Activated CD8-positive, alpha-beta T cell treated with anti-CD3 and anti-CD28 coated beads, Interleukin-2, amount 10 ng/mL, durations not matched to agents 7 days and 5 days (primary cell): ENCODE data around the gene TTYH3. TPM values are rescaled to one million over a fixed set of nuclear protein-coding genes. Genes with fewer than 3 reads are reported as not detected.
A peak's percentile ranks its signal among the peaks of the same experiment; 100 is the strongest.
"Not testable (repeated sequence)": the region's sequence is repeated elsewhere in the genome, so short reads cannot be mapped to it uniquely, and the experiment has no call there.

Experiments
- ATAC-seq: fragments of 150-1000 bp; cut with Tn5 transposase; one replicate; pipeline ENCODE4 v1.10.0; 2021; ENCODE audit warnings: moderate library complexity
- CTCF ChIA-PET: fragments of 350-600 bp; sonication (Branson Sonifier 250); formaldehyde crosslinking; loops from one replicate; lab custom pipeline; 2021; ENCODE audit warnings: antibody characterized with exemption; lab: Charles Lee
- POLR2A ChIA-PET: fragments of 350-600 bp; sonication (Branson Sonifier 250); formaldehyde crosslinking; loops from one replicate; lab custom pipeline; 2021; ENCODE audit warnings: antibody characterized with exemption; lab: Charles Lee
- DNase-seq: peaks from one replicate; pipeline ENCODE4 v3.0.0-alpha.2; 2020
- H3K27ac Mint-ChIP-seq: one replicate; pipeline ENCODE4 v1.8.0; 2021; ENCODE audit warnings: mild to moderate bottlenecking, mixed read lengths
- H3K27me3 Mint-ChIP-seq: one replicate; pipeline ENCODE4 v1.8.0; 2021; ENCODE audit warnings: low read depth, mixed read lengths
- H3K36me3 Mint-ChIP-seq: one replicate; pipeline ENCODE4 v1.8.0; 2021; ENCODE audit warnings: low read depth, mixed read lengths
- H3K4me1 Mint-ChIP-seq: one replicate; pipeline ENCODE4 v1.8.0; 2021; ENCODE audit warnings: low read depth, mixed read lengths
- H3K4me3 Mint-ChIP-seq: one replicate; pipeline ENCODE4 v1.8.0; 2021; ENCODE audit warnings: mild to moderate bottlenecking, mixed read lengths
- H3K9me3 Mint-ChIP-seq: one replicate; pipeline ENCODE4 v1.8.0; 2022; ENCODE audit warnings: mixed read lengths; ENCODE audit not compliant: insufficient read depth
- total RNA-seq, 2 experiments: library from RNA; stranded (reverse); gene quantifications; one replicate each; pipeline ENCODE4 v1.2.3, GENCODE V29; 2021

TTYH3 gene
- total RNA-seq, 2 experiments from 2014 or later, result 37.0 to 37.7 TPM

- CTCF ChIA-PET, result no interaction called here
These were observed 27.1 kb upstream of the TTYH3 start for GRCh38 chr7:2604608-2605174.

GRCh38 chr7:2605608-2606538, 25.9 kb upstream of the TTYH3 start:
- H3K36me3 Mint-ChIP-seq, result no peaks in the 10 kb centered on the region
- CTCF ChIA-PET, result no interaction called here
- H3K27ac Mint-ChIP-seq, result no peak overlapping the region
- peaks cover 13% of the 10 kb centered on the region for H3K4me1 Mint-ChIP-seq
- POLR2A ChIA-PET, result no interaction called here
- peaks cover 3% of the 10 kb centered on the region for H3K27me3 Mint-ChIP-seq
- no peak overlapping the region for H3K4me3 Mint-ChIP-seq
- ATAC-seq (no peak), DNase-seq (no peak)
- H3K9me3 Mint-ChIP-seq, result no peaks in the 10 kb centered on the region

More at GRCh38 chr7:2604608-2605174, 27.1 kb upstream of the TTYH3 start:
- DNase-seq (no peak), ATAC-seq (no peak)
- no peaks in the 10 kb centered on the region for H3K9me3 Mint-ChIP-seq
- peaks cover 3% of the 10 kb centered on the region for H3K27me3 Mint-ChIP-seq
- POLR2A ChIA-PET, result no interaction called here
- no peak overlapping the region for H3K27ac Mint-ChIP-seq
- H3K4me1 Mint-ChIP-seq, result peaks cover 13% of the 10 kb centered on the region
- no peak overlapping the region for H3K4me3 Mint-ChIP-seq
- H3K36me3 Mint-ChIP-seq, result peaks cover 1% of the 10 kb centered on the region

GRCh38 chr7:2606539-2606936, 25.2 kb upstream of the TTYH3 start:
- Mint-ChIP-seq H3K9me3 (no peaks in the 10 kb centered on the region), H3K27me3 (peaks cover 3% of the 10 kb centered on the region), H3K36me3 (no peaks in the 10 kb centered on the region), H3K27ac (no peak overlapping the region), H3K4me3 (no peak overlapping the region), H3K4me1 (peaks cover 13% of the 10 kb centered on the region)
- DNase-seq, result no peak
- CTCF ChIA-PET, result interaction anchor here (0.6 to 1.0 kb wide), 3 partner anchors 64 to 242 kb away, joined by 3 read pairs; no protein-coding TSS in a partner anchor
- POLR2A ChIA-PET, result no interaction called here
- ATAC-seq, result no peak

- H3K27me3 Mint-ChIP-seq, result peaks cover 3% of the 10 kb centered on the region
- no peaks in the 10 kb centered on the region for H3K36me3 Mint-ChIP-seq
- DNase-seq (no peak), ATAC-seq (no peak)
- ChIA-PET CTCF (interaction anchor here (0.6 to 1.0 kb wide), 4 partner anchors 64 to 242 kb away, joined by 3 read pairs; no protein-coding TSS in a partner anchor), POLR2A (no interaction called here)
- H3K9me3 Mint-ChIP-seq, result no peaks in the 10 kb centered on the region
- H3K4me3 Mint-ChIP-seq, result no peak overlapping the region
- peaks cover 13% of the 10 kb centered on the region for H3K4me1 Mint-ChIP-seq
- H3K27ac Mint-ChIP-seq, result peak overlapping the region; percentile 42
These were observed 24.5 kb upstream of the TTYH3 start for GRCh38 chr7:2607122-2607922.

- no peaks in the 10 kb centered on the region for H3K9me3 Mint-ChIP-seq
- ATAC-seq, result no peak
- H3K4me1 Mint-ChIP-seq, result peaks cover 13% of the 10 kb centered on the region
- no peaks in the 10 kb centered on the region for H3K36me3 Mint-ChIP-seq
- peaks cover 3% of the 10 kb centered on the region for H3K27me3 Mint-ChIP-seq
- ChIA-PET POLR2A (no interaction called here), CTCF (interaction anchor here (0.6 to 1.6 kb wide), 22 partner anchors 9 to 174 kb away, joined by 3 to 12 read pairs (median 4); partner anchors contain the start of gene TTYH3)
- no peak for DNase-seq
- peak overlapping the region; percentile 42 for H3K27ac Mint-ChIP-seq
- H3K4me3 Mint-ChIP-seq, result no peak overlapping the region
These were observed 23.6 kb upstream of the TTYH3 start for GRCh38 chr7:2607923-2608904.

- Mint-ChIP-seq H3K27ac (peak overlapping the region; percentile 2), H3K4me1 (peaks cover 13% of the 10 kb centered on the region), H3K27me3 (peaks cover 3% of the 10 kb centered on the region), H3K4me3 (no peak overlapping the region), H3K9me3 (no peaks in the 10 kb centered on the region), H3K36me3 (no peaks in the 10 kb centered on the region)
- ChIA-PET CTCF (interaction anchor here (0.6 to 1.6 kb wide), 22 partner anchors 8 to 174 kb away, joined by 3 to 12 read pairs (median 4); partner anchors contain the start of gene TTYH3), POLR2A (no interaction called here)
- DNase-seq (peak; percentile 50), ATAC-seq (peak; percentile 59)
These were observed 22.8 kb upstream of the TTYH3 start for GRCh38 chr7:2608921-2609411.

GRCh38 chr7:2609646-2610045, 22.1 kb upstream of the TTYH3 start:
- H3K4me3 Mint-ChIP-seq, POLR2A ChIA-PET, H3K27me3 Mint-ChIP-seq, H3K9me3 Mint-ChIP-seq, DNase-seq, H3K27ac Mint-ChIP-seq, ATAC-seq, H3K36me3 Mint-ChIP-seq: not testable (repeated sequence)
- CTCF ChIA-PET, result interaction anchor here (0.8 to 1.5 kb wide), 6 partner anchors 12 to 50 kb away, joined by 3 to 9 read pairs (median 4); no protein-coding TSS in a partner anchor
- H3K4me1 Mint-ChIP-seq, result peaks cover 13% of the 10 kb centered on the region

- Mint-ChIP-seq H3K4me3 (no peak overlapping the region), H3K27me3 (peaks cover 3% of the 10 kb centered on the region), H3K27ac (no peak overlapping the region), H3K36me3 (no peaks in the 10 kb centered on the region), H3K9me3 (no peaks in the 10 kb centered on the region), H3K4me1 (peaks cover 13% of the 10 kb centered on the region)
- ATAC-seq (no peak), DNase-seq (no peak)
- ChIA-PET CTCF (no interaction called here), POLR2A (no interaction called here)
These were observed 21.3 kb upstream of the TTYH3 start for GRCh38 chr7:2610466-2610865.

- Mint-ChIP-seq H3K27ac (no peak overlapping the region), H3K4me1 (peaks cover 13% of the 10 kb centered on the region), H3K9me3 (no peaks in the 10 kb centered on the region), H3K27me3 (peaks cover 3% of the 10 kb centered on the region), H3K36me3 (no peaks in the 10 kb centered on the region), H3K4me3 (no peak overlapping the region)
- ChIA-PET CTCF (no interaction called here), POLR2A (no interaction called here)
- DNase-seq, result no peak
- no peak for ATAC-seq
These were observed 20.9 kb upstream of the TTYH3 start for GRCh38 chr7:2610898-2611297.

GRCh38 chr7:2611401-2611800, 20.4 kb upstream of the TTYH3 start:
- Mint-ChIP-seq H3K27ac (no peak overlapping the region), H3K27me3 (peaks cover 3% of the 10 kb centered on the region), H3K9me3 (no peaks in the 10 kb centered on the region), H3K4me3 (no peak overlapping the region), H3K4me1 (peaks cover 13% of the 10 kb centered on the region), H3K36me3 (no peaks in the 10 kb centered on the region)
- ChIA-PET CTCF (no interaction called here), POLR2A (interaction anchor here (0.7 kb wide), 1 partner anchor 9 kb away, joined by 3 read pairs; no protein-coding TSS in a partner anchor)
- DNase-seq (no peak), ATAC-seq (no peak)
